ENCODE measurements around the gene PIP5K1B. TPM values are rescaled to one million over a fixed set of nuclear protein-coding genes. Genes with fewer than 3 reads are reported as not detected.

The PIP5K1B gene
- total RNA-seq, 2 experiments from 2014 or later, result 3.8 to 10.7 TPM

DNA sequence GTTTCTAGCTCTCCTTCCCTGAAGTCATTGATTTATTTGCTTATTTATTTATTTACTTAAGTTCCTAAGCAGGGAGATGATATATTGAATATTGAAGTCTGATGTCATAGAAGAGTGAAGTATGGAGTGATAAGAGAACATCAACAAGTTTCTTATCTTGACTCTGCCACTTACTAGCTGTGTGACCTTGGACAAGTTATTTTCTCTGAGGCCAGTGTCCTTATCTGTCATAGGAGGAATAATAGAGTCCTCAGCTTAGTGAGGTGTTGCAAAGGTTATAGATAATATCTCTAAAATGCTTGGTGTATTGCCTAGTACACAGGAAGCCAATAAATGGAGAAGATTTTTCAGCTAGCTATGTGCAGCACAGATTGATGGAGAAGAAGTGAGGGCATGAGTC, 32.4 kb upstream of the PIP5K1B start:
- CTCF ChIA-PET (ENCODE audit: unreplicated experiment), result no interaction called here
- Histone ChIP-seq H3K4me1 (ENCODE audit: insufficient read depth, low read length, poor library complexity, severe bottlenecking) (peaks cover 11% of the 10 kb centered on the region), H4K20me1 (ENCODE audit: insufficient read depth, low read length) (no peaks in the 10 kb centered on the region), H3K9me2 (ENCODE audit: insufficient read depth, low read length) (no peaks in the 10 kb centered on the region), H3K36me3 (ENCODE audit: insufficient read depth, low read length) (no peaks in the 10 kb centered on the region), H3K9me3 (ENCODE audit: low read length) (no peaks in the 10 kb centered on the region), H3K27ac (ENCODE audit: low read depth, low read length, poor library complexity, severe bottlenecking) (no peak overlapping the region), H3K4me3 (ENCODE audit: low read depth, low read length, poor library complexity, severe bottlenecking) (no peak overlapping the region), H2AFZ (ENCODE audit: low read length) (no peak overlapping the region), H3K4me2 (ENCODE audit: low read length) (no peak overlapping the region), H3K79me2 (ENCODE audit: insufficient read depth, low read depth, low read length) (no peaks in the 10 kb centered on the region)
- BruUV-seq (replicated peaks), result no TSS peak
- no peak for DNase-seq (ENCODE audit: low spot score)
- intact Hi-C loops (cut with micrococcal nuclease; ENCODE audit: unreplicated experiment), result no loop called here
- TF ChIP-seq, protein P1, sequence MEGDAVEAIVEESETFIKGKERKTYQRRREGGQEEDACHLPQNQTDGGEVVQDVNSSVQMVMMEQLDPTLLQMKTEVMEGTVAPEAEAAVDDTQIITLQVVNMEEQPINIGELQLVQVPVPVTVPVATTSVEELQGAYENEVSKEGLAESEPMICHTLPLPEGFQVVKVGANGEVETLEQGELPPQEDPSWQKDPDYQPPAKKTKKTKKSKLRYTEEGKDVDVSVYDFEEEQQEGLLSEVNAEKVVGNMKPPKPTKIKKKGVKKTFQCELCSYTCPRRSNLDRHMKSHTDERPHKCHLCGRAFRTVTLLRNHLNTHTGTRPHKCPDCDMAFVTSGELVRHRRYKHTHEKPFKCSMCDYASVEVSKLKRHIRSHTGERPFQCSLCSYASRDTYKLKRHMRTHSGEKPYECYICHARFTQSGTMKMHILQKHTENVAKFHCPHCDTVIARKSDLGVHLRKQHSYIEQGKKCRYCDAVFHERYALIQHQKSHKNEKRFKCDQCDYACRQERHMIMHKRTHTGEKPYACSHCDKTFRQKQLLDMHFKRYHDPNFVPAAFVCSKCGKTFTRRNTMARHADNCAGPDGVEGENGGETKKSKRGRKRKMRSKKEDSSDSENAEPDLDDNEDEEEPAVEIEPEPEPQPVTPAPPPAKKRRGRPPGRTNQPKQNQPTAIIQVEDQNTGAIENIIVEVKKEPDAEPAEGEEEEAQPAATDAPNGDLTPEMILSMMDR (conservative IDR thresholded peaks at IDR 0.05; ENCODE audit: low read length), result no peak
- TF ChIP-seq EZH2phosphoT487 (IDR thresholded peaks at IDR 0.05; ENCODE audit: borderline replicate concordance, low read depth, low read length), result no peak
- POLR2A ChIA-PET, result interaction anchor here (0.7 to 2.8 kb wide), 11 partner anchors 10 to 94 kb away, joined by 3 to 9 read pairs (median 3); no protein-coding TSS in a partner anchor

DNA sequence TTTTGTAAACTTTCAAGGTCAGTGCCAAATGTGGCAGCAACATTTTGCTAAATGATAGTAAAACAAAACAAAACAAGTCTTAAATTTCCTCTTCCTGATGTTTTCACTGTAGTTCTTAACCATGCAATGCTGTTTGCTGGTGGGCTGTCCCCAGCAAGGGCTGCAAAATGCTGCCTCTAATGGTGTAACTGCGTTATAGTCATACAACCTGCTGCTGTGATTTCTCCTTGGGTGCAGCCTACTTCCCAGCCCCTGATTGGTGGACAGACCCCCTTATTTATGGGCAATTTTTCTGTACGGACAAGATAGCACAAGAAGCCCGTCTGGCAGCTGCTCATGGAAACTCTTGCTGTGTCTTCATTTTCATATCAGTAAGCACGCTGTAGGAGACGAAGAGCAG, 26.6 kb upstream of the PIP5K1B start:
- peak overlapping the region; percentile 24; the same call in 1 of the 2 replicates for H3K4me2 ChIP-seq (ENCODE audit: low read length)
- POLR2A ChIA-PET, result no interaction called here
- no peaks in the 10 kb centered on the region for H3K36me3 ChIP-seq (ENCODE audit: insufficient read depth, low read length)
- H3K4me3 ChIP-seq (ENCODE audit: low read depth, low read length, poor library complexity, severe bottlenecking), result no peak overlapping the region
- TF ChIP-seq, protein P1 (conservative IDR thresholded peaks at IDR 0.05; ENCODE audit: low read length), result peak; percentile 83
- no peak for TF ChIP-seq EZH2phosphoT487 (IDR thresholded peaks at IDR 0.05; ENCODE audit: borderline replicate concordance, low read depth, low read length)
- H3K79me2 ChIP-seq (ENCODE audit: insufficient read depth, low read depth, low read length), result no peaks in the 10 kb centered on the region
- H2AFZ ChIP-seq (ENCODE audit: low read length), result peak overlapping the region; percentile 86
- intact Hi-C loops (cut with micrococcal nuclease; ENCODE audit: unreplicated experiment), result no loop called here
- H3K9me3 ChIP-seq (ENCODE audit: low read length), result no peaks in the 10 kb centered on the region
- H3K4me1 ChIP-seq (ENCODE audit: insufficient read depth, low read length, poor library complexity, severe bottlenecking), result peaks cover 26% of the 10 kb centered on the region
- no TSS peak for BruUV-seq (replicated peaks)
- CTCF ChIA-PET (ENCODE audit: unreplicated experiment), result interaction anchor here (0.5 to 2.4 kb wide), 2 partner anchors 35 to 37 kb away, joined by 3 to 7 read pairs; no protein-coding TSS in a partner anchor
- no peaks in the 10 kb centered on the region for H3K9me2 ChIP-seq (ENCODE audit: insufficient read depth, low read length)
- DNase-seq (ENCODE audit: low spot score), result peak; percentile 84
- no peak overlapping the region for H3K27ac ChIP-seq (ENCODE audit: low read depth, low read length, poor library complexity, severe bottlenecking)
- no peaks in the 10 kb centered on the region for H4K20me1 ChIP-seq (ENCODE audit: insufficient read depth, low read length)

DNA sequence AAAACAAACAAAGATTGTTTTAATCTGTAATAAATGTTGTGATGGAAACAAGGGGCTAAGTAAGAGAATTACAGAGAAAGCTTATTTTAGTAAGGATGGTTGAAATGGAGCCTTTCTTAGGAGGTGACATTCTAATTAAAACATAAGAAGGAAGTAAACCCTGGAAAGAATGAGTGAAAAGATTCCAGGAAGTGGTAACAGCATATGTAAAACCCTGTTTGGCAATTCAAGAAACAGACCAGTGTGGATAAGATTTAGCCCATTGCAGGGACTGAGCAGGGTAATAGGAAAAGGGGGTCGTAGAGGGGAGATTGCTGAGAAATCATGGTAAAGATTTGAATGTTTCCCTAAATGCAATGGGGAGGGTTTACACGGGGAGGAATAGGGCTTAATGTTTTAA, 21.6 kb upstream of the PIP5K1B start:
- H3K27ac ChIP-seq (ENCODE audit: low read depth, low read length, poor library complexity, severe bottlenecking), result no peak overlapping the region
- peaks cover 44% of the 10 kb centered on the region for H3K4me1 ChIP-seq (ENCODE audit: insufficient read depth, low read length, poor library complexity, severe bottlenecking)
- no TSS peak for BruUV-seq (replicated peaks)
- DNase-seq (ENCODE audit: low spot score), result peak; percentile 43
- H2AFZ ChIP-seq (ENCODE audit: low read length), result peak overlapping the region; percentile 6; the same call in 1 of the 2 replicates
- no peak overlapping the region for H3K4me3 ChIP-seq (ENCODE audit: low read depth, low read length, poor library complexity, severe bottlenecking)
- intact Hi-C loops (cut with micrococcal nuclease; ENCODE audit: unreplicated experiment), result loop anchor here (2.0 kb wide), 2 partner anchors 43 to 265 kb away; no protein-coding TSS in a partner anchor
- TF ChIP-seq EZH2phosphoT487 (IDR thresholded peaks at IDR 0.05; ENCODE audit: borderline replicate concordance, low read depth, low read length), result no peak
- TF ChIP-seq, protein P1 (conservative IDR thresholded peaks at IDR 0.05; ENCODE audit: low read length), result no peak
- H3K4me2 ChIP-seq (ENCODE audit: low read length), result peak overlapping the region; percentile 25; the same call in 1 of the 2 replicates
- no peaks in the 10 kb centered on the region for H3K9me3 ChIP-seq (ENCODE audit: low read length)
- H3K79me2 ChIP-seq (ENCODE audit: insufficient read depth, low read depth, low read length), result no peaks in the 10 kb centered on the region
- ChIA-PET CTCF (ENCODE audit: unreplicated experiment) (interaction anchor here (0.9 kb wide), 1 partner anchor 43 kb away, joined by 4 read pairs; no protein-coding TSS in a partner anchor), POLR2A (interaction anchor here (0.6 to 1.7 kb wide), 6 partner anchors 9 to 50 kb away, joined by 3 to 8 read pairs (median 4); partner anchors contain the start of gene PIP5K1B)
- no peaks in the 10 kb centered on the region for H3K9me2 ChIP-seq (ENCODE audit: insufficient read depth, low read length)
- no peaks in the 10 kb centered on the region for H3K36me3 ChIP-seq (ENCODE audit: insufficient read depth, low read length)
- no peaks in the 10 kb centered on the region for H4K20me1 ChIP-seq (ENCODE audit: insufficient read depth, low read length)

Data from OCI-LY7 (cell line).